HG02885 (cell line): Measurements from ENCODE around the gene RPS6KB1.
"Not testable (repeated sequence)": the region's sequence is repeated elsewhere in the genome, so short reads cannot be mapped to it uniquely, and the experiment has no call there.

Experiments used
- ATAC-seq: cut with Tn5 transposase; IDR thresholded peaks from one replicate; pipeline ENCODE4 v1.9.1; 2021; ENCODE audit warnings: mild to moderate bottlenecking; ENCODE audit not compliant: unreplicated experiment, poor library complexity

The RPS6KB1 gene

GRCh38 chr17:59869941-59870218, 23.0 kb upstream of the RPS6KB1 start:
- ATAC-seq = no peak

- no peak for ATAC-seq
Measured at GRCh38 chr17:59870482-59870881, 22.4 kb upstream of the RPS6KB1 start.

DNA sequence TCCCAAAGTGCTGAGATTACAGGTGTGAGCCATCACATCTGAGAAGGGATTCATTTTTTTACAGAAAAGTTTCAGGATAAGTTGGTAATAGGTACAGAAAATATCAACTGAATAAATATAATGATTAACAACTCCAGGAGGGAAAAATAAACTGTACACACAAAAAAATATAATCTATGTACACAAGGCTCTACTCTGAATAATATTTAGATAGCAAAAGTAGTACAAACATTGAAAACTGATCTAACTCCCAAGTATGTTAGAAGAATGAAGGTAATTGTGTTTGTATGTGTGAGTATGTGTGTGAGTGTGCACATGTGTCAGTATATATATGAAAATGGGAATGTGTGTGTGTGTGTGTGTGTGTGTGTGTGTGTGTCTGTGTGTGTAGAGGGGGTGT, 20.6 kb upstream of the RPS6KB1 start:
- no peak for ATAC-seq

DNA sequence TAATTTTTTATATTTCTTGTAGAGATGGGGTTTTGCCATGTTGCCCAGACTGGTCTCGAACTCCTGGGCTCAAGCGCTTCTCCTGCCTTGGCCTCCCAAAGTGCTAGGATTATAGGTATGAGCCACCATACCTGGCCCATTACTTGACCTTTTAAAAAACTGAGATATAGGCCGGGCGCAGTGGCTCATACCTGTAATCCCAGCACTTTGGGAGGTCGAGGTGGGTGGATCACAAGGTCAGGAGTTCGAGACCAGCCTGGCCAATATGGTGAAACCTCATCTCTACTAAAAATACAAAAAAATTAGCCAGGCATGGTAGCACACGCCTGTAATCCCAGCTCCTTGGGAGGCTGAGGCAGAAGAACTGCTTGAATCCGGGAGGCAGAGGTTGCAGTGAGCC, 19.5 kb upstream of the RPS6KB1 start:
- not testable (repeated sequence) for ATAC-seq

DNA sequence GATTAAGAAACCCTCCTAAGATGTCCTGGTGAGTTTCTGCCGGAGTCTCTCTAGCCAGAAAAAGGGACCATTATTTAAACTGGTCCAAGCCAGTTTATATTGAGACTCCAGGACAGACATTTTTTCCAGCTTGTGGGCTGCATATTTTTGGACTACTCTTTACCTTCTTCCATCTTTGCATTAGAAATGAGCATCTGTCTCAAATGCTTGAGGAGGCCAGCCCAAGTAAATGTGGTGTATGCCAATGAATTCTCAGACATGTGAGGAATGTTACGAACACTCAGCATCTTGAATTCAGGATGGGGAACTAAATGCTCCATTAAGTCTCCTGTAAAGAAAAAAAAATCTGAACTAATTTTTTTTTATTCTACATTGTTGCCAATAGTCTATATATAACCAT, 18.5 kb upstream of the RPS6KB1 start:
- no peak for ATAC-seq

GRCh38 chr17:59876107-59876506, 16.8 kb upstream of the RPS6KB1 start:
- ATAC-seq = no peak

GRCh38 chr17:59877965-59878364, 15.0 kb upstream of the RPS6KB1 start:
- ATAC-seq = no peak

DNA sequence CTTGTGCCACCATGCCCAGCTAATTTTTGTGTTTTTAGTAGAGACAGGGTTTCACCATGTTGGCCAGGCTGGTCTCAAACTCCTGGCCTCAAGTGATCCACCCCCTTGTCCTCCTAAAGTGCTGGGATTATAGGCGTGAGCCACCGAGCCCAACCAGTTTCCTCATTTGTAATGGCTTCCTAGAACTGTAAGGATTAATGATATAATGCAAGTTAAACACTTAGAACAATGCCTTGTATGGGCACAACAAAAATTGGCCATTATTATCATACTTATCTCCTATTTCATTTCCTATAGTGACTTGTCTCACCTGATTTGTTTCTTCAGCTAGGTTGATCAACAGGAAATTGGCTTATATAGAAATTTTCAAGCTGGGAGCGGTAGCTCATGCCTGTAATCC, 14.3 kb upstream of the RPS6KB1 start:
- no peak for ATAC-seq

DNA sequence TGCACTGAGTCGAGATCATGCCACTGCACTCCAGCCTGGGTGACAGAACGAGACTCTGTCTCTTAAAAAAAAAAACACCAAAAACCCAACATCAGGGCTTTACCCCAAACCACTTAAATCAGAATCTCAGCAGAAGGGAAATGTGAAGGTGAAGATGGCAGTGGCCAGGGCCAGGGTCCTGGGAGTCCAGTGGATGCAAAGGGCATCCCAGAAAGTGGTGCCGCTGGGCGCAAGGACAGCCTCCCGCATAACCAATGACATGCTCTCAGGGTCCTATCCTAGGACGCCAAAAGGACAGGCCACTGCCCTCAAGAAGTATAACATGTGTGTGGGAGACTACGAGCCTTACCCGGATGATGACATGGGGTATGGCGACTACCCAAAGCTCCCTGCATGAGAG, 8.1 kb upstream of the RPS6KB1 start:
- no peak for ATAC-seq

GRCh38 chr17:59888145-59888750, 4.7 kb upstream of the RPS6KB1 start:
- ATAC-seq = no peak

GRCh38 chr17:59890720-59891119, 2.2 kb upstream of the RPS6KB1 start:
- no peak for ATAC-seq

- peak; percentile 56 for ATAC-seq
Measured at GRCh38 chr17:59892251-59892923, 534 bp upstream of the RPS6KB1 start.

- ATAC-seq = no peak
Measured at GRCh38 chr17:59893676-59894100, 767 bp downstream of the RPS6KB1 start.

DNA sequence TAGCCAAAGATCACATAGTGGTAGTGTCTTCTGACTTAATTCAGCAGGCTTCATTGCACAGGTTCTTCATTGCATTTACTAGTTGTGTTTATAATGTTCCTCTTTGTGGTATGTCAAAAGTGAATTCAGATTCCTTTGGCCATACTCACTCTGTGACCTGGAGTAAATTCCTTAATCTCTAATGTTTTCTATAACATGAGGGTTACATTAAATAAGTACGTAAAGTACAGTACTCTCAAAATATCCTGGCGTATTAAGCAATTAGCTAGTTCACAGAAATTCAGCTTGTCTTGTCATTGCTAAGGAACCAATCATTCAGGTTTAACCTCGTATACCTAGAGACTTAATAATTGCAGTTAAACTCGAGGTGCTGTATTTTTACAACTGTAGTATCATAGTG, 4.2 kb downstream of the RPS6KB1 start:
- no peak for ATAC-seq

GRCh38 chr17:59899099-59899498, 6.2 kb downstream of the RPS6KB1 start:
- ATAC-seq = no peak

DNA sequence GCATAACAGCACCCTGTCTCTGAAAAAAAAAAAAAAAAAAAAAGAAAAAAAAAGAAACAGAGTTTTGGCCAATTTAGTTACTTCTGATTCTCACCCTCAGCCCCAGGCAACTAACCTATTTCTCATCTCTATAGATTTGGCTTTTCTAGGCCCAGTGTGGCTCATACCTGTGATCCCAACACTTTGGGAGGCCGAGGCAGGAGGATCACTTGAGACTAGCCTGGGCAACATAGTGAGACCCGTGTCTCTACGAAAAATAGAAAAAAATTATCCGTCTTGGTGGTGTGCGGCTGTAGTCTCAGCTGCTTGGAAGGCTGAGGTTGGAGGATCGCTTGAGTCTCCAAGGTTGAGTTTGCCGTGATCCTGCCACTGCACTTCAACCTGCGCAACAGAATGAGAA, 8.7 kb downstream of the RPS6KB1 start:
- ATAC-seq = no peak

DNA sequence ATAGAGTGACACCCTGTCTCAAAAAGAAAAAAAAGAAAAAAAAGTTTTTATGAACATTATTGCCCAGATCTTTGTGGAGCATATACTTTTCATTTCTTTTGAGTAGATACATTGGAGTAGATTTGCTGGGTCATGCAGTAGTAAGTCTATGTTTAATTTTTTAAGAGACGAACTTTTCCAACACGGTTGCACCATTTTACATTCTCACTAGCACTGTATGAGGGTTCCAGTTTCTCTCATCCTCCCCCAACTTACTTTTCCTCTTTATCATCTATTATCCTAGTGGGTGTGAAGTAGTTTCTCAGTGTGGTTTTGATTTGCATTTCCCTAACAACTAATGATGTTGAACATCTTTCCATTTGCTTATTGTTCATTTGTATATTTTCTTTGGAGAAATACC, 10.5 kb downstream of the RPS6KB1 start:
- no peak for ATAC-seq

DNA sequence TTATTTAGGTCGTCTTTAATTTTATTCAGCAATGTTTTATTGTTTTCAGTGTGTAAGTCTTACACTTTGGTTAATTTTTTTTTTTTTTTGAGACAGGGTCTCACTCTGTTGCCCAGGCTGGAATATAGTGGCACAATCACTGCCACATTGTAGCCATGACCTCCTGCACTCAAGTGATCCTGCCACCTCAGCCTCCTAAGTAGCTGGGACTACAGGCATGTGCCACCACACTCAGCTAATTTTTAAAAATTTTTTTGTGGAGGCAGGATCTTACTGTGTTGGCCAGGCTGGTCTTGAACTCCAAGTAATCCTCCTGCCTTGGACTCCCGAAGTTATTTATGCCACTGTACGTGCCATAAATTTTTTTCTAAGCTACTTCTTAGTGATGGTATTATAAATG, 14.5 kb downstream of the RPS6KB1 start:
- ATAC-seq = no peak

DNA sequence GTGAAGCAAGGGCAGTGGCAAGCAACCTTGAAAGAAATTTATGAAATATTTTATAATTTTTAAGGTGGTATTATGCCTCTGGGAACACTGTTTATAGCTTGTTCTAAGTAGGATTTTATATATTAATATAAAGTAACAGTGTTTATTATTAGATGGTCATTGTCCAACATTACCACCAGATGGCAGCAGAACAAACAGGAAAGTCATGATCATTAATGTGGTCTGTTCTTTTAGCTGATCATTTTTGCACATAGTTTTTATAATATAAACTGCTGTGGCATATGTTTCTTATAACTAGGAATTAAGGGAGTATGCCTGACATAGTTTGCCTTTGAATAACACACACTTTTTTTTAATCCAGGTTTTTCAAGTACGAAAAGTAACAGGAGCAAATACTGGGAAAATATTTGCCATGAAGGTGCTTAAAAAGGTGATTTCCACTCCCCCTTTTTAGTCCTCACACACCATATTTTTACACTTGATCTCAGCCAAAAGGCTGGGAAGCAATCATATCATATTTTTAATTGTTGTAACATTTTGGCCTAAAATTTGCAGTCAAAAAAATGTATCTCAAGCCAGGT, 21.4 kb downstream of the RPS6KB1 start:
- ATAC-seq = no peak

DNA sequence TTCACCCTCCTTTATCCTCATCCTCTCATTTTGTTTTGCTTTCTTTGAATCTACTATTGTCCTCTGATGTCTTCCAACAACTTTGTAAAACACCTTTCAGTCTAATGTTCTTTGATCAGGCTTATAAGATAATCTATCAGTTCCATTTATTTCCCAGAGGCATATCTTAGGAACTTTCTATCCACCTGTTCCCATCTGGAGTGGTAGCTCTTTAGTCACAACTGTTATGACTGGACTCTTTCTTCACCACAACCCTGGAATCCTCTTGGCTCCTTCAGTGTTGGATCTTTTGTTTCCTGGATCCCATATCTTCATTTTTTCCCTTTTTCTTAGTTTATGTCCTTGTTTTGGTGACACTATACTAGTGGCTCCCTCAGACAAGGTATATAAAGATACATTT, 23.5 kb downstream of the RPS6KB1 start:
- ATAC-seq = no peak

- ATAC-seq = not testable (repeated sequence)
Measured at GRCh38 chr17:59920637-59921036, 27.7 kb downstream of the RPS6KB1 start.

- not testable (repeated sequence) for ATAC-seq
Measured at GRCh38 chr17:59930121-59930520, 37.2 kb downstream of the RPS6KB1 start.
